Activated CD8-positive, alpha-beta T cell treated with anti-CD3 and anti-CD28 coated beads for 36 hours (primary cell): ENCODE measurements around the gene PNPLA1. TPM values are rescaled to one million over a fixed set of nuclear protein-coding genes. Genes with fewer than 3 reads are reported as not detected.
A peak's percentile ranks its signal among the peaks of the same experiment; 100 is the strongest.

Source experiments
- ATAC-seq: fragments of 200-7000 bp; cut with Tn5 transposase; one replicate; pipeline ENCODE4 v1.10.0; 2021; ENCODE audit warnings: mild to moderate bottlenecking, moderate library complexity
- CTCF ChIA-PET: fragments of 350-600 bp; sonication (Branson Sonifier 250); formaldehyde crosslinking; loops from one replicate; lab custom pipeline; 2021; ENCODE audit warnings: antibody characterized with exemption; lab: Charles Lee
- POLR2A ChIA-PET: fragments of 350-600 bp; sonication (Branson Sonifier 250); formaldehyde crosslinking; loops from one replicate; lab custom pipeline; 2021; ENCODE audit warnings: antibody characterized with exemption; lab: Charles Lee
- DNase-seq: peaks from one replicate; pipeline ENCODE4 v3.0.0-alpha.2; 2020
- H3K27ac Mint-ChIP-seq: one replicate; pipeline ENCODE4 v1.8.0; 2021; ENCODE audit warnings: mild to moderate bottlenecking, mixed read lengths
- H3K27me3 Mint-ChIP-seq: one replicate; pipeline ENCODE4 v1.8.0; 2021; ENCODE audit warnings: mixed read lengths
- H3K36me3 Mint-ChIP-seq: one replicate; pipeline ENCODE4 v1.8.0; 2021; ENCODE audit warnings: low read depth, mixed read lengths
- H3K4me1 Mint-ChIP-seq: one replicate; pipeline ENCODE4 v1.8.0; 2021; ENCODE audit warnings: low read depth, mixed read lengths
- H3K4me3 Mint-ChIP-seq: one replicate; pipeline ENCODE4 v1.8.0; 2021; ENCODE audit warnings: mild to moderate bottlenecking, moderate library complexity, mixed read lengths
- H3K9me3 Mint-ChIP-seq: one replicate; pipeline ENCODE4 v1.8.0; 2021; ENCODE audit warnings: mixed read lengths
- intact Hi-C: fragments of 100-400 bp; cut with micrococcal nuclease; formaldehyde crosslinking; loops from one replicate; pipeline ENCODE4 v1.10.0; 2022
- total RNA-seq, 2 experiments: library from RNA; stranded (reverse); gene quantifications; one replicate each; pipeline ENCODE4 v1.2.3, GENCODE V29; 2021
- TF ChIP-seq, protein P1 (sequence below): fragments of 200-600 bp; IDR thresholded peaks from one replicate; pipeline ENCODE4 v1.8.0; 2022; ENCODE audit warnings: antibody characterized with exemption, mild to moderate bottlenecking

The PNPLA1 gene
- total RNA-seq, 2 experiments from 2014 or later, result not detected

DNA sequence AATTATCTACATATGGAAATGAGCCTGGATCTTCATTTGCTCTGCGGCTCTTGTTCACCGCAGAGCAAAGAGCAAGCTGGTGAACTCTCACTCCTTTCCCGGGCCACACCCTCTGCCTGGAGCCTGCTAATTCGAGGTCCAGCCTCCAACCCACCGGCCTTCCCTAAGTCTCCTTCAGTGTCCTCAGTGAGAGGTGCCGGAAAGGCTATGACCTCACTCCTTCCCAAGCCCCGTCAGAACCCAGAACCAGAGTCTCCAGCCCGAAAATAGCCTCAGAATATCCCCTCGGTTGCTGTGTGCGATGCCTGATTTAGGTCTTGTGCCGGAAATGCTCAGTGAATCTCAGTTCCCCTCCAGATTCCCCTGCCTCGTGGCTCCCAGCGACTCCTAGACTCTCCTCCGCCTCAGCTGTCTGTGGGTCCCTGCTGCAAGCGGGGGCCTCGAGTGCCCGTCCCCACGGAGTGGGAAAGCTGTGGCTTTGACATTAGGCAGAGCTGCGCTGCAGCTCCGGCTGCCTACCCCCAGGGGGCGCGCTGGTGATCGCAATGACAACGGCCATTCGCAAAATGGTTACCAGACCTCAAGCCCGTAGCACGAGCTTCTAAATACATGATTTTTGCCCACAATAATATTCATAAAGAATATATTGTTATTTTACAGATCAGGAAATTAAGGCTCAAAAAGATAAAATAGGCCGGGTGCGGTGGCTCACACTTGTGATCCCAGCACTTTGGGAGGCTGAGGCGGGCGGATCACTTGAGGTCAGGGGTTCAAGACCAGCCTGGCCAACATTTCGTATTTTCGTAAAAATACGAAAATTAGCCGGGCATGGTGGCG lies 71.0 kb downstream of the PNPLA1 start:
- no peak overlapping the region for H3K4me3 Mint-ChIP-seq
- TF ChIP-seq, protein P1, sequence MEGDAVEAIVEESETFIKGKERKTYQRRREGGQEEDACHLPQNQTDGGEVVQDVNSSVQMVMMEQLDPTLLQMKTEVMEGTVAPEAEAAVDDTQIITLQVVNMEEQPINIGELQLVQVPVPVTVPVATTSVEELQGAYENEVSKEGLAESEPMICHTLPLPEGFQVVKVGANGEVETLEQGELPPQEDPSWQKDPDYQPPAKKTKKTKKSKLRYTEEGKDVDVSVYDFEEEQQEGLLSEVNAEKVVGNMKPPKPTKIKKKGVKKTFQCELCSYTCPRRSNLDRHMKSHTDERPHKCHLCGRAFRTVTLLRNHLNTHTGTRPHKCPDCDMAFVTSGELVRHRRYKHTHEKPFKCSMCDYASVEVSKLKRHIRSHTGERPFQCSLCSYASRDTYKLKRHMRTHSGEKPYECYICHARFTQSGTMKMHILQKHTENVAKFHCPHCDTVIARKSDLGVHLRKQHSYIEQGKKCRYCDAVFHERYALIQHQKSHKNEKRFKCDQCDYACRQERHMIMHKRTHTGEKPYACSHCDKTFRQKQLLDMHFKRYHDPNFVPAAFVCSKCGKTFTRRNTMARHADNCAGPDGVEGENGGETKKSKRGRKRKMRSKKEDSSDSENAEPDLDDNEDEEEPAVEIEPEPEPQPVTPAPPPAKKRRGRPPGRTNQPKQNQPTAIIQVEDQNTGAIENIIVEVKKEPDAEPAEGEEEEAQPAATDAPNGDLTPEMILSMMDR, result peak; percentile 98
- H3K9me3 Mint-ChIP-seq, result no peaks in the 10 kb centered on the region
- peaks cover 12% of the 10 kb centered on the region for H3K4me1 Mint-ChIP-seq
- no peaks in the 10 kb centered on the region for H3K36me3 Mint-ChIP-seq
- CTCF ChIA-PET, result interaction anchor here (0.6 to 8.7 kb wide), 46 partner anchors 8 to 533 kb away, joined by 3 to 136 read pairs (median 4); partner anchors contain the start of gene MAPK14
- DNase-seq (peak; percentile 83), ATAC-seq (peak; percentile 91)
- peaks cover 14% of the 10 kb centered on the region for H3K27me3 Mint-ChIP-seq
- intact Hi-C loops, result loop anchor here (2.0 kb wide), 1 partner anchor 20 kb away; no protein-coding TSS in a partner anchor
- POLR2A ChIA-PET, result no interaction called here
- H3K27ac Mint-ChIP-seq, result no peak overlapping the region

DNA sequence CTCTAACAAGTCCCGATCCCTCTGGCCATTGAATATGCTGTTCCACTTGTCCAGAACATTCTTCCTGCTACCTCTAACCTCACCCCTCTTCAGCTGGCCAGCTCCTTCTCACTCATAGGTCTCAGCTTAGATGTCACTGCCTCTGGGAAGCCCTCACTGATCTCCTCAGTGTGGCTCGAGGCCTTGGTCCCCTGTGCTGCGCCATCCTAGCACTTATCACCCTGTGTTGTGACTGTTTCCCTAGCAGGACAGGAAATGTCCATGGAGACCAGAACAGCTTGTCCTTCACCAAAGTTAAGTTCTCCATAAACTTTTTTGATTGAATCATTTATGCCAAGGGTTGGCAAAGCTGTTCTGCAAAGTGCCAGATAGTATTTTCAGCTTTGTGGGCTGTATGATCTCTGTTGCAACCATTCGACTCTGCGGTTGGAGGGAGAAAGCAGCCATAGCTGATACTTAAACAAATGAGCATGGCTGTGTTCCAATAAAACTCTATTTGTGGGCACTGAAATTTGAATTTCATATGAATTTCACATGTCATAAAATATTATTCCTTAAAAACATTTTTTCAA lies 73.3 kb downstream of the PNPLA1 start:
- TF ChIP-seq, protein P1, result no peak
- peaks cover 14% of the 10 kb centered on the region for H3K27me3 Mint-ChIP-seq
- no peak overlapping the region for H3K4me3 Mint-ChIP-seq
- intact Hi-C loops, result no loop called here
- no peak for DNase-seq
- POLR2A ChIA-PET, result interaction anchor here (1.4 kb wide), 1 partner anchor 33 kb away, joined by 3 read pairs; no protein-coding TSS in a partner anchor
- CTCF ChIA-PET, result interaction anchor here (1.1 to 8.7 kb wide), 3 partner anchors 15 to 49 kb away, joined by 3 to 136 read pairs (median 5); no protein-coding TSS in a partner anchor
- no peak overlapping the region for H3K27ac Mint-ChIP-seq
- H3K36me3 Mint-ChIP-seq, result no peaks in the 10 kb centered on the region
- H3K9me3 Mint-ChIP-seq, result no peaks in the 10 kb centered on the region
- H3K4me1 Mint-ChIP-seq, result peaks cover 2% of the 10 kb centered on the region
- no peak for ATAC-seq

DNA sequence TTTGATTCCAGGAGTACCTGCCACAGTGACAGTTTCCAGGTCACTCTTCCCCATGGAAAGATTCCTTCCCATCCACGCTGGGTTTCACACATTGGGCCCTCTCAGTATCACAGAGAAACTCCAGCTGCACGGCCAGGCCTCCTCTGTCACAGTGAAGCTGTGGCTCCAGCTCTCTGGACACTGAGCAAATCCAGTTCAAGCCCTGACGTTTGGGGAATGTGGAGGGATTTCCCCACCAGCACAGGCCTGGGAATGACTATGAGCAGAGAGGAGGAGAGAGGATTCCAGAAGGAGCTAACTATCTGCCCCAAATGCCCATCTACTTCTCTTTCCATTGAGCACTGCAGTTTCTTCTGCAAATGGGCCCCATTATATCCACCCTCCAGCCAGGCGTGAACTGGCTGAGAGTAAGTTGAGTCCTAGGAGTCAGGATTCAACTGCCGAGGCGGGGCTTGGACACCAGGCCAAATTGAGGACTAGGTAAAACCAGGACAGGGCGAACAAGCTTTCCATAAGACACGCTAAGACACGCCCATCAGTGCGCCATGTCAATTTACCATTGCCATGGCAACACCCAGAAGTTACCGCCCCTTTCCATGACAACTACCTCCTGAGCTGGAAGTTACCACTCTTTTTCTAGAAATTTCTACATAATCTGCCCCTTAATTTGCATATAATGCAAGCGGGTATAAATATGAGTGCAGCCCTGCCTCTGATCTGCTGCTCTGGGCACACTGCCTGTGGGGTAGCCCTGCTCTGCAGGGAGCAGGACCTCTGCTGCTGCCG lies 76.0 kb downstream of the PNPLA1 start:
- Mint-ChIP-seq H3K4me1 (no peaks in the 10 kb centered on the region), H3K36me3 (no peaks in the 10 kb centered on the region), H3K9me3 (no peaks in the 10 kb centered on the region), H3K4me3 (no peak overlapping the region), H3K27ac (no peak overlapping the region), H3K27me3 (peaks cover 3% of the 10 kb centered on the region)
- TF ChIP-seq, protein P1, result no peak
- CTCF ChIA-PET, result interaction anchor here (0.6 to 2.5 kb wide), 4 partner anchors 13 to 317 kb away, joined by 3 to 9 read pairs (median 4); no protein-coding TSS in a partner anchor
- POLR2A ChIA-PET, result no interaction called here
- intact Hi-C loops, result no loop called here
- DNase-seq (no peak), ATAC-seq (no peak)

DNA sequence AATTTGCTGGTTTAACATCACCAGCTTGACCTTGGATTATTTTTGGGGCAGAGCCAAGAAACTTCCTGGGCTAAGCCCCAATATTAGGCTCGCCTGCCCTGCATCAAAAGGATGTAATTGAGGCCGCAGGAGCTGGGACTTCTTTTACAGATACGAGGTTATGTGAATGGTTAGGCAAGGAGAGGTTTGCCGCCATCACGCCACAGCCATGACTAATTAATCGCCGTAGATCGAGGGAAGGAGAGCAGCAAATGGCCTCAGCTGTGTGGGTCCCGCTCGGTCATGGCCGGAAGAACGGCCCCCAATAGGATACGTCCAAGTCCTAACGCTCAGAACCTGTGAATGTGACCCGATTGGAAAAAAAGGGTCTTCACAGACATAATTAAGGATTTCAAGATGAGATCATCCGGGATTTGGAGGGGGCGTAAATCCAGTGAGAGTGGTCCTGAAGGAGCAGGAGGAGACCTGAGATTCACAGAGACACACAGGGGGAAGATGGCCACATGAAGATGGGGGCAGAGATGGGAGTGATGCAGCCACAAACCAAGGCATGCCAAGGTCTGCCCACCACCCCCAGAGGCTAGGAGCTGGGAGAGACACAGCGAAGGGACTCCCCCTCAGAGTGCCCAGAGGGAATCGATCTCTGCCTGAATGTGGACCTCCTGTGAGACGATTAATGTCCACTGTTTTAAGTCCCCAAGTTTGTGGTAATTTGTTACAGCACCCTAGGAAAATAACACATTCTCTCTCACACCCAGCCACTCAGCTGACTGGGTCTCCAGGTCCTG lies 76.8 kb downstream of the PNPLA1 start:
- H3K9me3 Mint-ChIP-seq, result no peaks in the 10 kb centered on the region
- H3K36me3 Mint-ChIP-seq, result no peaks in the 10 kb centered on the region
- TF ChIP-seq, protein P1, result no peak
- peaks cover 2% of the 10 kb centered on the region for H3K27me3 Mint-ChIP-seq
- ATAC-seq (no peak), DNase-seq (no peak)
- H3K4me3 Mint-ChIP-seq, result no peak overlapping the region
- ChIA-PET CTCF (interaction anchor here (1.0 to 2.5 kb wide), 2 partner anchors 12 to 44 kb away, joined by 4 to 9 read pairs; no protein-coding TSS in a partner anchor), POLR2A (interaction anchor here (0.8 kb wide), 1 partner anchor 10 kb away, joined by 3 read pairs; the partner anchor contains the start of gene BNIP5)
- intact Hi-C loops, result no loop called here
- H3K4me1 Mint-ChIP-seq, result no peaks in the 10 kb centered on the region
- no peak overlapping the region for H3K27ac Mint-ChIP-seq
